HG03039 (cell line): ENCODE results near the gene RALGAPA2.
A peak's percentile ranks its signal among the peaks of the same experiment; 100 is the strongest.

Source experiments
- ATAC-seq: cut with Tn5 transposase; IDR thresholded peaks from one replicate; pipeline ENCODE4 v1.9.1; 2021; ENCODE audit warnings: mild to moderate bottlenecking, moderate library complexity; ENCODE audit not compliant: unreplicated experiment

The RALGAPA2 gene

GRCh38 chr20:20480126-20480525 lies 232.3 kb downstream of the RALGAPA2 start:
- ATAC-seq, result no peak

DNA sequence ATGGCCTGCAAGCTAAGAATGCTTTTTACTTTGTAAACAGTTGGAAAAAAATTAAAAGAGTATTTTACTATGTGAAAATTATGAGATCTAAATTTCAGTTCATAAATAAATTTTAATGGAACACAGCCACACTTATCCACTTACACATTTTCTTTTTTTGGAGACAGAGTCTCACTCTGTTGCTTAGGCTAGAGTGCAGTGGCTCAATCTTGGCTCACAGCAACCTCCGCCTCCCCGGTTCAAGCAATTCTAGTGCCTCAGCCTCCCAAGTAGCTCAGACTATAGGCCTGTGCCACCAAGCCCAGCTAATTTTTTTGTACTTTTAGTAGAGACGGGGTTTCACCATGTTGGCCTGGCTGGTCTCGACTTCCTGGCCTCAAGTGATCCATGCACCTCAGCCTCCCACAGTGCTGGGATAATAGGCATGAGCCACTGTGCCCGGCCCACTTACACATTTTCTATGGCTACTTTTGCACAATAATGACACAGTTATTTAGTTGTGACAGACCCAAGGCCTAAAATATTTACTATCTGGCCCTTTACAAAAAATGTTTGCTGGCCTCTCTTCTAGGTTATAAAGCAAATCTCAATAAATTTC lies 234.9 kb downstream of the RALGAPA2 start:
- no peak for ATAC-seq

GRCh38 chr20:20476504-20476903 lies 235.9 kb downstream of the RALGAPA2 start:
- no peak for ATAC-seq

DNA sequence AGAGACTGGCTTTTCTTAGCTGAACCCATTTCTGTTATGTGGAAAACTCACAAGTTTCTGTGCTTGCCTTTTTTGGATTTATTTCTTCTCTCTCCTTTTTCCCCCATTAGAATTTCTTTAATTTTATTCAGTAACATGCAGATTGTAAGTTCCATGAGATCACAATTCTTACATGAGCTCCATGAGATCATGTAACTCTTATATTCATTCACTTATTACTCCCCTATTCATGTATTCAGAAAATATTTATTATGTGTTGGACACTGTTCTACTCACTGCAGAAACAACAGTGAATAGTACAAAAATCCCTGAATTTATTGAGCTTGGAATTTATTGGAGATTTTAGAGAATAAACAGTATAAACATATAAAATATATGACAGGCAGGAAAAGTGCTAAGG lies 238.8 kb downstream of the RALGAPA2 start:
- no peak for ATAC-seq

GRCh38 chr20:20472684-20473274 lies 239.7 kb downstream of the RALGAPA2 start:
- no peak for ATAC-seq

GRCh38 chr20:20466341-20466879 lies 246.0 kb downstream of the RALGAPA2 start:
- ATAC-seq, result peak; percentile 87

DNA sequence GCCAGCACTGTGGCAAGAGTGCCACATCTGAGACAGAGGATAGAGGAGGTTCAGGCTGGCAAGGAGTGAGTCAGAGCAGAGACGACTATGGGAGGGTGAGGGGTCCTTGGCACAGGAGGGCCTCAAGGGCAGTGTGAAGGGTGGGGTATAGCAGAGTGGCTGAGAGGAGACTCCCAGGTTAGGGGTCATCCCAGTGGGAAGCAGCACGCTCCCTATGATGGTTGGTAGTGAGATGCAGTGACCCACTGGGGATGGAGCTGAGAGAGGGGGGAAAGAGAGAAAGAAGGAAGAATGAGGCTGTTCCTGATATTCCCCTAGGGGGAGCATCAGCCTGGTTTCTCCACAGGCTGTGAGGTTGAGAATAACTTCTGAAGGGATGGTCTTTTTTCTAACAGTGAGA lies 247.2 kb downstream of the RALGAPA2 start:
- no peak for ATAC-seq

- ATAC-seq, result no peak
Measured at GRCh38 chr20:20463933-20464374, 248.5 kb downstream of the RALGAPA2 start.

GRCh38 chr20:20462185-20462584 lies 250.3 kb downstream of the RALGAPA2 start:
- no peak for ATAC-seq

DNA sequence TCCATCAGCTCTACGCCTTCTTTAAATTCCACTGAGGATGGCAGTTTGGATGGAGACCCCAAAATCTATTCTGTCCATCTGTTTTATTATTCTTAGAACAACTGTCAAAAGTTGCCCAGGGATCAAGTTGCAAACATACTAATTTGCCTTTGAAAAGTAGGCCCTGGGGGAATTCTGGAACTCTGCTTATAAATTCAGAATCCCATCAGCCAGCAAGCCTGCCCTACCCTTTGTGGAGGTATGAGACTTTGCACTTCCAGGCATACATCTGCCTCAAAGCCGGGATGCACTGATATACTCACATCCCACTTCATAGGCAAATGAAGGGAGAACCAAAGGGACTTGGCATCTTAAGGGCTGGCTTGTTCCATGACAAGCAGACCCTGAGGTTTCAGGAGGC lies 250.9 kb downstream of the RALGAPA2 start:
- ATAC-seq, result no peak

GRCh38 chr20:20459726-20460125 lies 252.7 kb downstream of the RALGAPA2 start:
- ATAC-seq, result no peak

DNA sequence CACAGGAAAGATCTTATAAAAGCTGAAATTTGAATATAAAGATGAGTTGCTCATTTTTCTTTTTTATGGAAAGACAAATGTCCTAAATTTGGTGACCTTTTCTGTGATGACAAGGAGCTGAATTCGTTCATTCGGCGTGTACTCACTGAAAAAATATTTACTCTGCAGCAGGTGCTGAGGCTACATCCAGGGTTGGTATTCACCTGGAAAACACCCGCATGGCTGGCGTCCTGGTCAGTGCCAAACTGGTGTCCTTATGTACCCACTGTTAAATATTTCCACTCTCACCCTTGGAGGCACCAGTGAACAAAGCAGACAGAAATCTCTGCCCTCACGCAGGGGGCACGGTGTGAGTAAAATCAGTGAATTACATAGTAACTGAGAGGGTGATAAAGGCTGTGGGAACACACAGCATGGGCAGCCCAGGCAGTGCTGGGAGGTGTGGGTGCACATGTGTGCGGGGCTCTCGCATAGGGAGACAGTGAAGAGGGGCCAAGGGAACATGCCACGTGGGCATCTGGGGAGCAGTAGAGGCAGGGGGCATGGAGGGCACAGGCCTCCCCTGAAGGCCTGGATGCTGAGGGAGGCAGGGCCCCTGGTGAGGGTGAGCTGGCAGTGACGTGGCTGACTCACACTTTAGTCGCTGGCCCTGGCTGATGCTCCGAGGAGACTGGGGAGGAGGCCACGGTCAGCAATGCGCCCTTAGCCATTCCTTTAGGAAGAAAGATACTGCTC lies 254.9 kb downstream of the RALGAPA2 start:
- no peak for ATAC-seq

- no peak for ATAC-seq
Measured at GRCh38 chr20:20456741-20457140, 255.7 kb downstream of the RALGAPA2 start.

- no peak for ATAC-seq
Measured at GRCh38 chr20:20455926-20456325, 256.5 kb downstream of the RALGAPA2 start.

DNA sequence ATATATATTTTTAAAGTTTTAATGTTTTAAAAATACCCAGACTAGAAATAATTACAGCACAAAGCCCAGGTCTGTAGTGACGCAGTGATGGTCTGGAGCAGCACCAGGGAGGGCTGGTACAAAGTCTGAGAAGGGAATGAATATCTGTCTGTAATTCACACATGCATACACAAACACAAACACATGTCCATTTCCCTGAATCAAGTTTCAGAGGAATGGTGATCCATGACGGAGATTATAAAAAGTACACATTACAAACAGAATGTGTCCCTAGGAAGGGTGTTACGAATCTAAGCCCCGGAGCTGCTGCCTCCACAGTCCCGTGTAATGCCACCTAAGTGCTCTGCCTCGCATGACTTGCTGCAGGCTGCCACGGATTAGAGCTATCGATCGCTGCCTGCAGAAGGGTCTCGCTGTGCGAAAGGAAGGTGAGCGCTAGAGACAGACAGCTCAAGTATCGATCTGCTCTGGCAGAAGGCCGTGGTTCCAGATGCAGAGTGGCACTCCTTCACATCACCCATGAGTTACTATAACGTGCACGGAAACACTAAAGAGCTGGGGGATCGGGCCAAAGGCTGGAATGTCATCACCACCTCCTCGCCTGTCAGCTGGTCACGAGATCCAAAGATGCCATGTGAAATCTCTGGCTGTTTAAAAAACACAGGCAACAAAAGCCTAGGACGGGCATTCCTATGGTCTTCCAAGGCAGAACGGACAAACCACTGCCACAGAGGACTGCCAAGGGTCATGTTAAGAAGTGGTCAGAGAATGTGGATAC lies 257.4 kb downstream of the RALGAPA2 start:
- no peak for ATAC-seq

GRCh38 chr20:20454367-20454766 lies 258.1 kb downstream of the RALGAPA2 start:
- no peak for ATAC-seq

- ATAC-seq, result peak; percentile 88
Measured at GRCh38 chr20:20452254-20452676, 260.2 kb downstream of the RALGAPA2 start.

GRCh38 chr20:20450521-20450920 lies 261.9 kb downstream of the RALGAPA2 start:
- ATAC-seq, result no peak

- no peak for ATAC-seq
Measured at GRCh38 chr20:20448881-20449280, 263.6 kb downstream of the RALGAPA2 start.

- no peak for ATAC-seq
Measured at GRCh38 chr20:20447196-20447595, 265.2 kb downstream of the RALGAPA2 start.

DNA sequence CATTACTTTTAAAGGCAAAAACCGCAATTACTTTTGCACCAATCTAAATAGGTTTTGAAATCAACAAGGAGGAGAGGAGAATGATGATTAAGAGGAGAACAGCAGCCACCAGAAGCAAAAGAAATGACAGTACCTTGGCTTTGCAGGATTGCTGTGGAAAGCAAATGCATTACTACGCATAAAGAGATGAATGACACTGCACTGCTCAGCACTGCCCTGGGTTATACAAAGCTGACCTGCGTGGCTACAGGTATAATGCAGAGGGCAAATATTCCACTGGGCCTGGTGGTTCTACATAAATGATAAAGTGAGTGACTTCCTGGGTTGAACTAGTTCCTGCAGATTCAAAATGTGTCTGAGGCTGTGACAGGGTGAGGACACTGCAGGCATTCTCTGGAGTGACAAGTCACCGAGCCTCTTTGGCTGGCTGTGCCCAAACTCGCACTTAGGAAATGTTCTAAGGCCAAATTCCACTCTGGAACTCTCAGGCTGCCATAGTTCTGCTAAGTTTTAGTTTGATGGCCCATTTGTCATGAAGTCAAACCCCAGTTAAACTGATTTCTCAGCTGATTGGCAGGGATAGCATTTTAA lies 265.9 kb downstream of the RALGAPA2 start:
- no peak for ATAC-seq
